ENCODE data around the gene PXYLP1. TPM values are rescaled to one million over a fixed set of nuclear protein-coding genes. Genes with fewer than 3 reads are reported as not detected.

PXYLP1 gene
- total and polyA plus RNA-seq, 2 experiments from 2014 or later = 15.8 to 18.7 TPM

- Histone ChIP-seq H3F3A (ENCODE audit: insufficient read depth) (no peaks in the 10 kb centered on the region), H2AFZ (no peak overlapping the region), H3K4me2 (ENCODE audit: unreplicated experiment) (no peak overlapping the region), H3K4me3 (no peak overlapping the region), H3K79me2 (ENCODE audit: insufficient read depth) (no peaks in the 10 kb centered on the region), H3K27me3 (replicated peaks; ENCODE audit: insufficient read depth) (no peaks in the 10 kb centered on the region), H3K4me1 (ENCODE audit: insufficient read depth) (peaks cover 6% of the 10 kb centered on the region; the same call in 1 of the 2 replicates), H3K36me3 (ENCODE audit: low read depth) (no peaks in the 10 kb centered on the region), H3K9me2 (ENCODE audit: insufficient read depth) (no peaks in the 10 kb centered on the region), H3K9me3 (ENCODE audit: low read depth) (no peaks in the 10 kb centered on the region), H3K9ac (no peak overlapping the region), H4K20me1 (ENCODE audit: insufficient read depth) (no peaks in the 10 kb centered on the region), H3K27ac (no peak overlapping the region)
- no peak for TF ChIP-seq EZH2phosphoT487 (IDR thresholded peaks at IDR 0.05; ENCODE audit: insufficient read depth, low read depth)
- no peak for TF ChIP-seq EZH2 (IDR thresholded peaks at IDR 0.05; ENCODE audit: insufficient read depth, poor library complexity, severe bottlenecking)
- in situ Hi-C loops (cut with MboI) = no loop called here
- peak; percentile 61 for DNase-seq
- 76 to 80% methylated on average over 6 of the region's 6 CpGs for WGBS, 2 experiments (ENCODE audit: low coverage in 1 of 2, low lambda C conversion rate in 2 of 2, missing lambda C conversion rate in 2 of 2)
These were observed 24.2 kb downstream of the PXYLP1 start for GRCh38 chr3:141255846-141256261.

DNA sequence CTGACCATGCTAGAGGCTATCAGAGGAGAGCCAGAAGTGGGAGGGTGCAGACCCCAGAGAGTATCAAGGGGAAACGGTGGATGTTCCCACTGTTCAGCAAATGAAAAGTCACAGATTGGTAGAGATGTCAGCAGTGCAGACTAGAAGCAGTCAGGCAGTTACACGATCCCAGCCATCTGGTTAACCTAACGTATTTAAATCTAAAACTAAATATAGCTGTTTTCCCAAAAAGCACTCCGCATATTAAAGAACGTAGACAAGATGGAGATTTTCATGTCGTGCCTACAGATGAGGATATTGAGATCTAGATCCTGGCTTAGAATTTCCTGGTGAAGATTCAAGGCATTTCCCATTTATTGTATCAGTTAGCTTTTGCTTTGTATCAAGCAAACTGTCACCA lies 25.2 kb downstream of the PXYLP1 start:
- Histone ChIP-seq H2AFZ (no peak overlapping the region), H3K4me1 (ENCODE audit: insufficient read depth) (peaks cover 8% of the 10 kb centered on the region), H3K9me2 (ENCODE audit: insufficient read depth) (no peaks in the 10 kb centered on the region), H3K27ac (no peak overlapping the region), H4K20me1 (ENCODE audit: insufficient read depth) (no peaks in the 10 kb centered on the region), H3K9ac (no peak overlapping the region), H3K4me2 (ENCODE audit: unreplicated experiment) (no peak overlapping the region), H3K36me3 (ENCODE audit: low read depth) (no peaks in the 10 kb centered on the region), H3K4me3 (no peak overlapping the region), H3K27me3 (replicated peaks; ENCODE audit: insufficient read depth) (no peaks in the 10 kb centered on the region), H3K9me3 (ENCODE audit: low read depth) (no peaks in the 10 kb centered on the region), H3K79me2 (ENCODE audit: insufficient read depth) (no peaks in the 10 kb centered on the region), H3F3A (ENCODE audit: insufficient read depth) (peaks cover 3% of the 10 kb centered on the region; the same call in 1 of the 2 replicates)
- TF ChIP-seq EZH2phosphoT487 (IDR thresholded peaks at IDR 0.05; ENCODE audit: insufficient read depth, low read depth) (no peak), EZH2 (IDR thresholded peaks at IDR 0.05; ENCODE audit: insufficient read depth, poor library complexity, severe bottlenecking) (no peak)
- in situ Hi-C loops (cut with MboI) = no loop called here
- WGBS, 2 experiments (ENCODE audit: low coverage in 1 of 2, low lambda C conversion rate in 2 of 2, missing lambda C conversion rate in 2 of 2) = 91% methylated on average over 6 of the region's 6 CpGs
- DNase-seq = no peak

GRCh38 chr3:141257961-141258360 lies 26.3 kb downstream of the PXYLP1 start:
- H3K79me2 ChIP-seq (ENCODE audit: insufficient read depth) = no peaks in the 10 kb centered on the region
- in situ Hi-C loops (cut with MboI) = no loop called here
- no peak for DNase-seq
- H4K20me1 ChIP-seq (ENCODE audit: insufficient read depth) = no peaks in the 10 kb centered on the region
- H3K4me2 ChIP-seq (ENCODE audit: unreplicated experiment) = no peak overlapping the region
- H3K27me3 ChIP-seq (replicated peaks; ENCODE audit: insufficient read depth) = no peaks in the 10 kb centered on the region
- no peaks in the 10 kb centered on the region for H3K9me3 ChIP-seq (ENCODE audit: low read depth)
- H3K36me3 ChIP-seq (ENCODE audit: low read depth) = no peaks in the 10 kb centered on the region
- peaks cover 6% of the 10 kb centered on the region; the same call in 1 of the 2 replicates for H3F3A ChIP-seq (ENCODE audit: insufficient read depth)
- no peak overlapping the region for H3K9ac ChIP-seq
- TF ChIP-seq EZH2 (IDR thresholded peaks at IDR 0.05; ENCODE audit: insufficient read depth, poor library complexity, severe bottlenecking) = no peak
- no peak for TF ChIP-seq EZH2phosphoT487 (IDR thresholded peaks at IDR 0.05; ENCODE audit: insufficient read depth, low read depth)
- peaks cover 19% of the 10 kb centered on the region for H3K4me1 ChIP-seq (ENCODE audit: insufficient read depth)
- no peak overlapping the region for H2AFZ ChIP-seq
- H3K9me2 ChIP-seq (ENCODE audit: insufficient read depth) = no peaks in the 10 kb centered on the region
- 87 to 91% methylated on average over 8 of the region's 8 CpGs for WGBS, 2 experiments (ENCODE audit: low coverage in 1 of 2, low lambda C conversion rate in 2 of 2, missing lambda C conversion rate in 2 of 2)
- no peak overlapping the region for H3K4me3 ChIP-seq
- H3K27ac ChIP-seq = no peak overlapping the region

DNA sequence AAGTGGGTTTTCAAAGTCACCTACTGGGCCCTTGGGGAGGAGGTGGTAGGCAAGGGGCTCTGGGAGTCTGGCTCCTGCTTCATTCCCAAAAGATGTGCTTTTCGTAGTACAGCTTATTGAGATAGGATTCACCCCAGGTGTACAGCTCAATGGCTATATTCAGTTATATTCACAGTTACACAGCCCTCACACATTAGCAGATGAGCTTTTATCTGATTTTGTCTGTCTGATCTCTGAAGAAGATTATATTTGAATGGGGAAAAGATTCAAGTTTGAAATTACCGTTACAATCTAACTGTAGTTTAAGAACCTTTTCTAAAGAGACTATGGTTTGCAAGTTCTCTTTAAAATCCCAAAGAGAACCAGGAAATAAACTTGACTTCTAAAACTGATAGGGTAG lies 27.3 kb downstream of the PXYLP1 start:
- Histone ChIP-seq H3K4me1 (ENCODE audit: insufficient read depth) (peaks cover 21% of the 10 kb centered on the region), H3K27ac (no peak overlapping the region), H3K4me3 (no peak overlapping the region), H3K36me3 (ENCODE audit: low read depth) (no peaks in the 10 kb centered on the region), H3K9me2 (ENCODE audit: insufficient read depth) (no peaks in the 10 kb centered on the region), H3K4me2 (ENCODE audit: unreplicated experiment) (no peak overlapping the region), H3F3A (ENCODE audit: insufficient read depth) (peaks cover 6% of the 10 kb centered on the region; the same call in 1 of the 2 replicates), H4K20me1 (ENCODE audit: insufficient read depth) (no peaks in the 10 kb centered on the region), H3K9ac (no peak overlapping the region), H3K9me3 (ENCODE audit: low read depth) (no peaks in the 10 kb centered on the region), H3K79me2 (ENCODE audit: insufficient read depth) (no peaks in the 10 kb centered on the region), H2AFZ (no peak overlapping the region), H3K27me3 (replicated peaks; ENCODE audit: insufficient read depth) (no peaks in the 10 kb centered on the region)
- in situ Hi-C loops (cut with MboI) = no loop called here
- TF ChIP-seq EZH2phosphoT487 (IDR thresholded peaks at IDR 0.05; ENCODE audit: insufficient read depth, low read depth) (no peak), EZH2 (IDR thresholded peaks at IDR 0.05; ENCODE audit: insufficient read depth, poor library complexity, severe bottlenecking) (no peak)
- DNase-seq = no peak
- 98% methylated on average over 2 of the region's 2 CpGs for WGBS, 2 experiments (ENCODE audit: low coverage in 1 of 2, low lambda C conversion rate in 2 of 2, missing lambda C conversion rate in 2 of 2)

Data from GM23248 (cell line).